Neural progenitor cell (in vitro differentiated cells): Measurements from ENCODE around the gene LMNTD1.

Experiments
- CTCF ChIP-seq: fragments of 200-600 bp; sonication (generic); IDR thresholded peaks from 2 replicates; pipeline ENCODE4 v1.5.1; 2017; ENCODE audit warnings: antibody characterized with exemption, mild to moderate bottlenecking
- EZH2 ChIP-seq: fragments of 200-600 bp; sonication (generic); IDR thresholded peaks from 2 replicates; pipeline ENCODE4 v1.6.1; 2017; ENCODE audit warnings: antibody characterized with exemption, mild to moderate bottlenecking, moderate library complexity
- EZH2phosphoT487 ChIP-seq: fragments of 200-600 bp; sonication (generic); IDR thresholded peaks from 2 replicates; pipeline ENCODE4 v1.6.1; 2017; ENCODE audit warnings: antibody characterized with exemption

GRCh38 chr12:25459541-25459951 is 93.5 kb downstream of the LMNTD1 start:
- TF ChIP-seq CTCF (no peak), EZH2phosphoT487 (no peak), EZH2 (no peak)
